HG02763 (cell line): ENCODE results near the gene TNNC1.

Experiments
- ATAC-seq: cut with Tn5 transposase; IDR thresholded peaks from one replicate; pipeline ENCODE4 v1.9.1; 2021; ENCODE audit warnings: mild to moderate bottlenecking, moderate library complexity; ENCODE audit not compliant: unreplicated experiment

The TNNC1 gene

DNA sequence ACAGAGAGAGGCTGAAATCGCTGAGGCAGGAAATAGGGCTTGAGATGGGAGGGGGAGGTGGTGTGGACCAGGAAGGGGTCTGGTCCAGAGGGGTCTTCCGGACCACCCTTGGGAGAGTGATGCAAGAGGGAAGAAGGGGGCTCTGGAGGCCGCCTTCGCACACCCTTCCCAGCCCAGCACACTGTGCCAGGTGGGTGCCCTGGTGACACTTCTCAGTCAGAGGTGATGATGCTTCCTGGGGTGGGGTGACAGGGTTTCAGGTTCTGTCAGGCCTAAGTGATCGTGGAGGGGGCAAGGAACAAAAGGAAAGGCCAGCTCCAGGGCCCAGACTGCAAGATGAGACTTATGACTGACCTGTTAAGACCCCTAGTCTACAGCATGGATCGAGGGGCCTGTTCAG, 21.6 kb downstream of the TNNC1 start:
- no peak for ATAC-seq

DNA sequence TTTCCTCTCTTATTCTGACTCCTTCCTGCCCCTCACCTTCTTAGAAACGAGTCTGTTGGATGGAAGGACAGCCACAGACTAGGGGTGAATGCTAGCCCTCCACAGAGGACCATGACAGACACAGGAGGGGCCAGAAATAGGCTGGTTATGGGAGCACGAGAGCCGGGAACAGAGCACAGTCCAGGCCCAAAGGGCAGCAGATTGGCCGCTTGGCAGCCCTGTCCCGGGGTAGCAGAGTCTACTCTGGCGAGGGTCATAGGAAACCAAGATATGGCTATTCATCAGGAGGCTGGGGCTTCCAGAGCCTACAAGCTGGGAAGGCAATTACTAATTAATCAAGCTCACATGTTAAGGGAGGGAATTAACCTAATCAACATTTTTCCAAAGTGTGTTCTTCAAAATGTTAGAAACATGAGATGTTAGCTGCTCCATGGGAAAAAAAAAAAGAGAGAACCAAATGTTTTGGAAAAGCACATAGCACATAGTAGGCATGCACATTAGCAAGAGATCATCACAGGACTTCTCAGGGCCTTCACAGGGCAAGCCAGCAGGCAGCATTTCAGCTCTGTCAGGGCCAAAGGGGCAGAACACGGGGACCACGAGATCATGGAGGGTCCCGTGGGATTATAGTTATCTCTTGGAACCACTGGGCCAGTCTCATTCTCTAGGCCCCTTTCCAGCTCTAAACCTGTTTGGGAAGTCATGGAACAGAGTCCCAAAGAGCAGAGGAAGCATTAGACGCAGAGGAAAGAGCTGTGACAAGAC, 22.2 kb downstream of the TNNC1 start:
- no peak for ATAC-seq

DNA sequence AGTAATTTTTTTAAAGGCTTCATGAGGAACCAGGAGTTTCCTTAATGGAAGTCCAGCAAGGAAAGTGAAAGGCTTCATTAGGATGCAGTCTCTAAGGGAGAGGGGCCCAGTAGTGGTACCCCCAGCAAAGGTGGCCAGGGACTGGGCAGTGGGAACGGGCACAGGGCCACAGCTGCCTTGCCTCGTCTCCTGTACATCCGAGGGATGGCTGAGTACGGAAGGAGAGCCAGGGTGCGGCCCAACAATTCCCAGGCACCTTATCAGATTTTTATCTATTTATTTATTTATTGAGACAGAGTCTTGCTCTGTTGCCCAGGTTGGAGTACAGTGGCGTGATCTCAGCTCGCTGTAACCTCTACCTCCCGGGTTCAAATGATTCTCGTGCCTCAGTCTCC, 23.4 kb downstream of the TNNC1 start:
- ATAC-seq, result no peak

DNA sequence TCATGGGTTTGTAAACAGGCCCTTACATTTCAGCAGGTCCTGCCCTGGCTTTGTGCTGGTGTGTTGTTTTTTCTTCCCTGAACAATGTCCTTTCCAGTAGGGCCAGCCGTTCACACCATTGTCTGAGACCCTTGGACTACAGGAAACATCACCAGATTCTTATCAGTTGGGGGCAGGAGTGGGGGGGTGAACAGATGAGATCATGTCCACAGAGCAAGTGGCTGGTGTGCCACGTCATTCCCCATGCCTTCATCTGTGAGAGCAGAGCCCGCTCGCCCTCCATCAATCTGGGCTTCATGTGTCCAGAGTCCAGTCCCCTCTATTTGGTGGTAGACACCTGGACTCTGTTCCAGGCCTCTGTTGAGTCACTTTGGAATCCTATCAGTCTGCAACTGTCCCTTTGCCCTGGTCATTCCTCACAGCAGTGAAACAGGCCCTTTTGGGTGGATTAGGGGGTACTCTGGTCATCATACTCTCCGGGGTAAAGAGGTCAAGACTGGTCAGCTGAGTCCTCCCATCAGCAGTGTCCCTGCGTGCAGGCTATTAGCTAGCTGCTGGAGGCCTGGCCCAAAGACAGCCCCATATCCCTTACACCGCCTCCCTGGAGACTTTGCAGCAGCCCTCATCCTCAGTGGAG, 23.9 kb downstream of the TNNC1 start:
- ATAC-seq, result no peak

DNA sequence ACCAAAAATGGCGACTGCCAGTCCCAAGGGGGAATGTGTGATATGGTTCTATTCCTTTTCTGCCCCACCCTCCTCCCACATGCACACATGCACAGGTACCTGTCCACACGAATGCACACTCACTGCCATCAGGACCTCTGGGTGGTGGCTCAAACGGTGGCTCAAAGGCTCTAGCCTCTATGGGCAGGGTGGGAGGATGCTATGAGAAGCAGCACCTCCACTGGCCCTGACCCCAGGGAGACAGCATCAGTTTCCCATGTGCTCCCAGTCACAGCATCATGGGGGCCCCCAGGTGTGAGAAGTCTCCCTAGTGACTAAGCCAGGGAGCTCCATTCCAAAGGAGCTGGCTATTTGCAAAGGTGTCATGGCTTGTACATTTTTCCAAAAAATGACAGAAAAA, 24.8 kb downstream of the TNNC1 start:
- no peak for ATAC-seq

DNA sequence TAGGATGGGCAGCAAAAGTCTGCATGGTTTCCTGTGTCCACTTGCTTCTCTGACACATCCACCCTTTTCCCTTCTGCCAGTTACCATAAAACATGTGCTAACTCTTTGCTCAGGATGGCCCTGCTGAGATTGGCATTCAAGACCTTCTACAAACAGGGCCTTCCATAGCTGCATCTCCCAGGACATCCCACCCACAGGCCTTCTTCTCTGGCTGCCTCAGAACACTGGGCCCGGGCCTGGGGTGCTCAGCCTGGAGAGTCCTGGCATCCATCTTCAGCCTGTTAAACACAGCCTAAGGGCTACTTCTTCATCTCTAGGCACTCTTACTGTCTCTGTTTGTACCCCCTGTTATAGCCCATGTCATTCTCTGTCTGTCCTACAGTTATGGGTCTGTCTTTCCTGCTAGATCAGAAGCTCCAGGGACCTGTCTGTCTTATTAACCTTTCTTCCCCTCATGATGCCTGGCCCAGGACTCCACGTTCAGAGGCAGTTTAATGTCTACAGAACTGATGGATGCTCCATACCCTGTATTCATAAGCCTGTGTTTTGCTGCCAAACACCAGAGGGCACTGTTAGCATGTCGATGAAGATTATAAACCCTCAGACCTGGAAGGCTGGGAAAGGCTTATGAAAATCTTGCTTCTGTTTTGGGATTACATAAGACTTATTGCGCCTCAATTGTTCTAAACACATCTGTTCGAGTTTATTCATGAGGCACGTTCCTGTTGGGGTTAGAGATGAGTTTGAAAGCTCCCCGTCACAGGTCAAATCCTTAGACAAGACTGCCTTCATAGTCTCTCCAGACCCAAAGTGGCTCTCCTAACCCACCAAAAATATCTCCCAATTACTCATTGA, 25.5 kb downstream of the TNNC1 start:
- no peak for ATAC-seq

DNA sequence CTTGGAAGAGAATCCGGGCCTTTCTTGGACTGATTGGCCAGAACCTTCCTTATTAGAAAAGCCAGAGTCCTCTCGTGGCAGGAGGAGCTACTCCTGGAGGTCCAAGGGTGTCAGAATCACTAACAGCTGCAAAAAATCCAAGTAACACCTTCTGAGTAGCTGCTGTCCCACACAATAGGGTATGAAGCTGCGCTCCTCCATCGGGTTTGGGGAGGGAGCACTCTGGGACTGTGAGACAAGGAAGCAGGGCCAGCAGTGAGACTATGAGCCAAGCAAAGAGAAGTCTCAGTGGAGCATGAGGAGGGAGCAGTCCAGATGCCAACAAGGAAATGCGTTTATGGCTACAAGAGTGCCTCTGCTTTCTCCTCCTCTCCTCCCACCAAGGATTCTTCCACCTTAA, 30.7 kb downstream of the TNNC1 start:
- ATAC-seq, result no peak

DNA sequence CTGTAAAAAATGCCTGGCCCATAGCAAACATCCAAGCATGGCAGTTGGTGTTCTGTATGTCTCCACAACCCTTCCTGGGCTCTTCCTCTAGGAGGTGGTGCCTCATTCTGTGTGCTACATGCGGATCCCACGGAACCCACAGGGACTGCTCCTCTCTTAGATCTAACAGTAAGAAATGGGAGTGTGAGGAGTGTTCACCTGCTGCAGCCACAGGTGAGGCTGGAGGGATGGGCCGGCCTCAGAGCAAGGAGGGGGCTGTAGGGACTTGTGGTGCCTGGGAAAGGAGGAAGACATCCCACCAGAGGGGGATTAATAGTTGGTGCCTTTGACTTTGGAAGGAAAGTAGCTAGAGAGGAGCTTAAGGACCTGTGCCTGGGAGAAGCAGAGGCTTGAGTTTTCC, 31.2 kb downstream of the TNNC1 start:
- no peak for ATAC-seq

DNA sequence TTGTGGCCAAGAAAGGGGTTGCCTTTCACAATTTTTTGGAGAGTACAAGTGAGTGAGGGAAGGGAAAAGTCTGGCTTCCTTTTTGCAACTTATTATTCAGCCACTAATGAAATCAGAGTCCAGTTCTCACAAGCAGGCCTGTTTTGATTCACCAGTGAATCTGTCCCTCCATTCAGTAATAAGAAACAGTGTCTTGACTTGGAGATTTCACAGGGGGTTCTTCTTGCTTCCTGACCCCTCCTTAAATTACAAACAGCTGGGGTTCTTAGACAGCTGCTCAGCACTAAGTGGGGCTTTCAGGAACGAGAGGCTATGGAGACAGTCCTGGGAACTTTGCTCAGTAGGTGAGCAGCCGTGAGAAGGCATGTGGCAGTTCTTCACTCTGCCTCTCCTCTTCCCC, 33.5 kb downstream of the TNNC1 start:
- no peak for ATAC-seq

DNA sequence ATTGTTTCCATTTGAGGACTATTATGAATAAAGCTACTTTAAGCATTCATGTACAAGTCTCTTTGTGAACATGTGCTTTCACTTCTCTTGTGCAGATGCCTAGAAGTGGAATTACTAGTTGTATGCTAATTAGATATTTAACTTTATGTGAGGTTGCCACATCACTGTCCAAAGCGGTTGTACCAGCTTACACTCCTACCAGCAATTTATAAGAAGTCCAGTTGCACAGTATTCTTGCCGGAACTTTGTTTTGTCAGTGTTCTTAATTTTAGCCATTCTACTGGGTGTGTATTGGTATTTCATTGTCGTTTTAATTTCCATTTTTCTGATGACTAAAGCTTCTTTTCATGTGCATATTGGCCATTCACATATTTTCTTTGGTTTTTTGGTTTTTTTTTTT, 38.0 kb downstream of the TNNC1 start:
- ATAC-seq, result no peak

DNA sequence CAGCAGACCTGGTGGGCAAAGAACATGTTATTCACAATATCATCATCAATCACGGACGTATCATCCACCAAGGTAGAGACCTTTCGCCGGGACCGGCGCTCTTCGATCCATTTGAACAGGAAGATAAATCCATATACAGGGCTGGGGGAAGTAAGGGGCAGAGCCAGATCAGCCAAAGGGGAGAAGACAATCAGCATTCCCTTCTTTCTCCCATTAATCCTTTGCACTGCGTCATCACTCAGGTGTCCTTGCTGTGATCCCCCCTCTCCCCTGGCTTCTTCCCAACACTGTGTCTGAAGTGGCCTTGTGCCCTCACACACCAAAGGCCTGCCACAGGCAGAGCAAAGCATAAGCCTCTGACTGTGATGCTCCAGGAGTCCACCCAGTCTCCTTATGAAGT, 45.4 kb downstream of the TNNC1 start:
- ATAC-seq, result no peak

DNA sequence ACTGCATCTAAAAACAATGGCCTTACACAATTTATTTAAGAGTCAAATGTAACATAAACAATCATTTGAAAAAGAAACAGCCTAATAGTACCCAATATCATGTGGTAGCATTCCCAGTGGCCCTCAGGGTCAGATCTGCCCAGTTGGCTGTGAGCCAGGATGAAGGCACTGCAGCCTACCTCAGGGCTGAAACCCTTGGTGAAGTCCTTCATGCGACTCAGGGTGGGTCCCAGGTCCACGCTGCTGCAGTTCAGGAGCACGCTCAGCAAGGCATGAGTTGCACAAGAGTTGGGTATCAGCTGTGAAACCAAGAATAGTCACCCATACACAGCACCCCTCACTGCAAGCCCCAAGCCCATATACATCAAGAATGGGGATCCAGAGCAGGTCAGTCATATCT, 46.1 kb downstream of the TNNC1 start:
- no peak for ATAC-seq

DNA sequence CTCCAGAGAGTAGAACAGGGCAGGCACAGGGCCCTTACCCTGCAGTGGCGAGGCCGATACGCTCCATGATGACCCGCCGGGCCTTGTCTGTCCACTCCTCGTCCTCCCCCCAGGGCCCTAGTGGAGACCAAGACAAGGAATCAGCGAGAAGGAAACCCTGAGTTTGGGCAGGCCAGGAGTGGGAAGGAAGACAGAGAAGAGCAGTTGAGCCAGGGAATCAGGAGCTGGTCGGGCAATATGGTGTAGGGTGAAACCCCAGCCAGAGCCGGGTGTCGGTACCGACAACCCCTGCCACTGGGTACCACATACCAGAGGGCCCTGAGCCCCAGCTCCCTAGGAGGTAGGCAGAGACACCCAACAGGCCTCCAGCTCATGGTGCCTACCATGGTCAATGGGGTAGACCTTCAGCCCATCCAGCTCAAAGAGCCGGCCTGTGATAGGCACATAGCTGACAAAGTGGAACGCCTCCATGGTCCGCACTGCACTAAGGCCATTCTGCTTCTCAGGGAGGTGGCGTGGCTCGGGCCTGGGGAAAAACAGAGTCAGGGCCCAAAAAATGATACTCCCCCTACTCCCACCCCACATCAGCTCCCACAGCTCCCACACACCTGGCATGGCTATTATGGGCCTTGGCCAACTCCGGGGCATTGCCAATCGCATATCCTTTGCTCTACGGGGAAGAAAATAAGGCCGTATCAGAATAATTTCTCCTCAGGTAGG, 46.9 kb downstream of the TNNC1 start:
- ATAC-seq, result no peak

DNA sequence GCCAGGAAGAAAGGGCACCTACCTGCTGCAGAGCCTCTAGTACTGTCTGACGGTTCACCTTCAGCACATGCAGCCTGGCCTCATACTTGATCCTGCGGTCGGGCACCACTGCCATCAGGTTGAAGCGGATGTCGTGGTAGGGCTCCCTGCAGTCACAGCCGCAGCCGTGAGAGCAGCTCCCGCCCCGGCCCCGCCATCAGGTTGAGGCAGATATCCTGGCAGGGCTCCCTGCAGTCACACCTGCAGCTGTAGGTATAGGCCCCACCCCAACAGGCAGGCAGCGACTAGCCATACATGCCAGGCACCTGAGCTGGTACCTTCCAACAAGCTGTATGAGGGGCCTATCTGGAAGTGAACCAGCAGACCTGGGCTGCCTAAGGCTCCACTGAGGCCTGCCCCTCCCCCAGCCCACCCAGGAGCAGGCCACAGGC, 47.6 kb downstream of the TNNC1 start:
- ATAC-seq, result no peak

DNA sequence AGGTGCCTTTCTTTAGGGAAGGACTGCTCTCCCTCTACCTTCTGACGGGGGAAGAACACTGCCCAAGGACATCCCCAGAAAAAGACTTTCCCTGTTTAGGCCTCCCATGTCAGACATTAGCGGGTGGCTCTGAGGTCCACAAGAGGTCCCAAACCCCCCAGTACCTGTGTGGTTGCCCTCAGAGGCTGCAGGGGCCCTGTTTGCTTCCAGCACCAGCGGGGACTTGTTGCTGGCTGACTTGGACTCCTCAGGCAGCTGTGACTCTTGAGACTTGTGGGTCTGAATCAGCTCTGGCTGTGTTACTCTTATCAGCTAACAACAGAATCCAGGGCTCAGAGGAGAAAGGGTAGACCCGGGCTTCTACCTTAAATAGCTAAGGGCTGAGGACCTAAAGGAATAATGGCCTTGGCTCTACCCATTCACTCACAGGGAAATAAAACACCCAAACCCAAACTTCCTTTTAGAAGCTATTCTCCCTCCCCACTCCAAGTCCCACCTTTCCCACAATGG, 48.2 kb downstream of the TNNC1 start:
- ATAC-seq, result no peak

DNA sequence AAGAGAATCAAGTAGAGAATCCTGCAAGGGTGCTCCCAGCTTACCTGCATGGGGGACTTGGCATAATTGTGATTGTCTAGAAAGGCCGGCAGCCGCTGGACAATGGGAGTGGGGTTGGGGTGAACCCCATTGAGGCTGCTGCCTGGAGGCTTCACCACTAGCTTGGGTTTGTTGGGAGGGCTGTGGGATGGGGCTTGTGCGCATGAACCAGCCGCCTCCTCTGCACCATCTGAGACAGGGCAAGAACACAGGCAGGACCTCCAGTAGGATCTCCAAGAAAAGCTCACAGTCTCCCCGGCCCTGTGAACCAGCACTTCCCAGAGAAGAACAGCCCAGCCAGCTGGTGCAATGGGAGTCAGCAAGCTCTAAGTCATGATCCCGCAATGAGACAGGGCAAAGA, 48.8 kb downstream of the TNNC1 start:
- no peak for ATAC-seq

DNA sequence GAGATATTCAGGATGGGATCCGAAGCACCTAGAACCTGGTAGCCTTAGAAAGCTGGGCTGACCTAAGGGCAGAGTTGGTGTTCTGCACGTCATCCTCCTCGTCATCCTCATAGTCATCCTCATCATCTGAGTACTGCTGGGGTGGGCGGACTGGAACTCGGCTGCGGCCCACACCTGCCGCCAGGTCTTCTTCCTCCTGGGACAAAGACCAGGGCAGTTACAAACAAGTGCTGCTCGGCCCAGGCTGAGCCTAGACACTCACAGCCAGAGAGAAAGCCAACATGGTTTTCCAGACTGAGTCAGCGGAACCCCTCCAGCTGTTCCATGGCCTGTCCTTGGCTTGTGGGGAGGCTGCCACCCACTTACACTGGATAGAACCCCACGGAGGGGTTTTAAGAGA, 49.5 kb downstream of the TNNC1 start:
- no peak for ATAC-seq

DNA sequence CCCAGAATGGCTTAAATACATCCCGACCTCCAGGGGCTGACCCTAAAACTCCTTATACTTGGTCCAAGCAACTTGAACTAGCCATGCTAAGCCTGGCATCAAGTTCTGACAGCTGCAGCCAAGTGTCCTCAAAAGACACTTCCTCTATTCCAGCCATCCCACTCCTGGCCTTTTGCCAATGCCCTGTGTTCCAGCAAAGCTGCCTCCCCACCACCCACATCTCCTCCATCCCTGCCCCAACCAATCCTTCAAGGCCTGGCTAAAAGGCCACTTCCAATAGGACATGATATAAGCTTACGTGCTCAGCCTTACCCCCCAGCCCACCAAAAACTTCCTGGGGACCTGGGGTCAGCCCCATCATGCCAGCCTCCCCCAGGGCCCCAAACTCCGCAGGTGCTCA, 49.9 kb downstream of the TNNC1 start:
- ATAC-seq, result no peak

DNA sequence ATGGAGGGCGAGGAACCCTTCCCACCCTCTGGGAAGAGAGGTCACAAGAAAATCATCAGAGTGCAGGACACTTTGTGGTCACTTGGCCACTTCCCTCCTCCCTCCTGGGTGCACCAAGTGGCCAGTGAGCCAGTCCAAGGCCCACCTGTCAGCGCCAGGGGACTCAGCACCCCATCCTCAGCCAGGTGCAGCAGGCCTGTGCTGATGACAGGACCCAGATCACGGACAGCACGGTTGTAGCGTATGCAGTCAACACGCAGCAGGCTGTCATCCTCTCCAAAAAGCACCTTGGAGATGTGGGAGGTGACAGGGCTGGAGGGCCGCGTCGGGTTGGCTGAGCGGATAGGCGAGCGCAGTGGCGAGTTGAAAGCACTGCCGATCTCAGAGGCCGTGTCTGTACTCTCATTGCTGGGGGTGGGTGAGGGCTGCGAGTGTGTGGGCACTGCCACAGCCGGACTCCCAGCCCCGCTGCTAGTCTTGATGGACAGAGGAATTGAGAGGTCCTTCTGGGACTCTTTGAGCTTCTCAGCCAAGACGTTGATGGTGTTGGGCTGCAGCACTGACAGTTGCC, 50.5 kb downstream of the TNNC1 start:
- no peak for ATAC-seq

DNA sequence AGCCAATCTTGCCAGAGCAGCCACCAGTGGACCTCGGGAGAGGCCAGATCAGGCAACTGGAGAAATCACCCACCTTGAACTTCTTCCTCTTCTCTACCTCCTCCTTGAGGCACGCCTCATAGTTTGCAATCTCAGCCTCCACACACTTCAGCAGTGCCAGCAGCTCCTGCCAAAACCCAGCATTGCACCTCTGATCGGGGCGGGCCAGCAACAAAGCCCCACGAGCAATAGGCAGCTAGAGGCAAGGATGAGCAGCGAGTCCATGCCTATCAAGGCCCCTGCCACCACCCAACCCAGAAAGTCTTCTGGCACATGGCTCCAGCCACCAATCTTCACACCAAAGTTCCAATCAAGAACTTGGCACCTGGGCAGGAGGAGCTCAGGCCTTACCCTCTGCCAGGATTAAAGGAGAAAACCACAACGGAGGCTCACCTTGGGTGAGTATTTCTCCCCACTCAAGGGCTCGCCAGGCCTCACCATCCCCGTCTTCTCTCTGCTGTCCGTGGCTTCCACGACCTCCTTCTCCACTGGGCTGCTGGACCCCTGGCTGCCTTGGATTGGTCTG, 51.1 kb downstream of the TNNC1 start:
- no peak for ATAC-seq
